Panc1 (cell line): Measurements from ENCODE around the gene TUBG2. TPM values are rescaled to one million over a fixed set of nuclear protein-coding genes. Genes with fewer than 3 reads are reported as not detected.

ENCODE experiments used
- ATAC-seq: fragments of 200-7000 bp; cut with Tn5 transposase; 2 replicates; pipeline ENCODE4 v1.9.1; 2020; ENCODE audit warnings: mild to moderate bottlenecking, moderate library complexity
- BruUV-seq: library from RNA; stranded (reverse); fragments of 400-500 nt; replicated peaks from 2 replicates; lab custom pipeline; 2021; lab: Mats Ljungman, UMichigan
- CTCF ChIA-PET: fragments of 300-600 bp; sonication (Branson Sonifier 250); formaldehyde crosslinking; loops from one replicate; lab custom pipeline; 2022; ENCODE audit warnings: antibody characterized with exemption; lab: Charles Lee
- POLR2A ChIA-PET: fragments of 300-600 bp; sonication (Branson Sonifier 250); formaldehyde crosslinking; loops from one replicate; lab custom pipeline; 2022; ENCODE audit warnings: antibody characterized with exemption; lab: Charles Lee
- DNase-seq: peaks from one replicate; pipeline ENCODE4 v3.0.0-alpha.2; 2010; ENCODE audit warnings: low read depth, low spot score
- H3K27ac ChIP-seq: 2 replicates; pipeline ENCODE4 v1.5.1; 2011; ENCODE audit warnings: mild to moderate bottlenecking, low read length, inconsistent platforms
- H3K27me3 ChIP-seq: fragments of 200-500 bp; sonication (Bioruptor generic); 2 replicates; pipeline ENCODE4 v1.6.0; 2014; ENCODE audit warnings: low read length, inconsistent platforms; ENCODE audit not compliant: control insufficient read depth, insufficient read depth
- H3K36me3 ChIP-seq: fragments of 200-500 bp; sonication (Bioruptor generic); 2 replicates; pipeline ENCODE4 v1.5.1; 2014; ENCODE audit warnings: inconsistent platforms, mild to moderate bottlenecking, low read length, moderate library complexity; ENCODE audit not compliant: control insufficient read depth, insufficient read depth
- H3K4me1 ChIP-seq: 2 replicates; pipeline ENCODE4 v1.5.1; 2011; ENCODE audit warnings: inconsistent platforms, mild to moderate bottlenecking, low read length, moderate library complexity; ENCODE audit not compliant: control insufficient read depth, insufficient read depth
- H3K4me3 ChIP-seq, 2 experiments: 2 replicates each; pipeline ENCODE4 v1.5.1; 2011 to 2012; ENCODE audit warnings: low read depth in 2 of 2, low read length in 2 of 2, mild to moderate bottlenecking in 2 of 2, inconsistent platforms in 1 of 2, moderate library complexity in 1 of 2
- H3K9me3 ChIP-seq: fragments of 200-500 bp; sonication (Bioruptor generic); 2 replicates; pipeline ENCODE4 v1.5.1; 2014; ENCODE audit warnings: low read depth, mild to moderate bottlenecking, inconsistent platforms, low read length, moderate library complexity; ENCODE audit not compliant: control insufficient read depth, insufficient read depth
- CTCF ChIP-seq: fragments of 450-650 bp; IDR thresholded peaks from 2 replicates; pipeline ENCODE4 v1.5.1; 2017; ENCODE audit warnings: mild to moderate bottlenecking
- POLR2AphosphoS5 ChIP-seq: IDR thresholded peaks from 2 replicates; pipeline ENCODE4 v1.6.1; 2012; ENCODE audit warnings: mild to moderate bottlenecking, low read depth, low read length, moderate library complexity
- REST ChIP-seq, 2 experiments: IDR thresholded peaks; 2 replicates each; pipeline ENCODE4 v1.6.1; 2011 to 2012; ENCODE audit warnings: low read depth in 2 of 2, control low read depth in 1 of 2, low read length in 1 of 2, mild to moderate bottlenecking in 1 of 2, moderate library complexity in 1 of 2; ENCODE audit not compliant: insufficient read depth in 1 of 2
- SIN3A ChIP-seq: IDR thresholded peaks from 2 replicates; pipeline ENCODE4 v1.6.1; 2012; ENCODE audit warnings: low read depth, mild to moderate bottlenecking, low read length, moderate library complexity, borderline replicate concordance; ENCODE audit not compliant: insufficient read depth
- TCF7L2 ChIP-seq: IDR thresholded peaks from 2 replicates; pipeline ENCODE4 v1.6.1; 2011; ENCODE audit warnings: mild to moderate bottlenecking, low read depth, low read length, inconsistent platforms
- in situ Hi-C: cut with HindIII; loops from 2 replicates; pipeline ENCODE4 v1.10.0; 2016; ENCODE audit warnings: low sequenced_read_pairs, low pct_unique_long_range_greater_than_20kb
- intact Hi-C: fragments of 100-400 bp; cut with micrococcal nuclease; formaldehyde crosslinking; loops from one replicate; pipeline ENCODE4 v1.10.0; 2022; ENCODE audit not compliant: unreplicated experiment
- total RNA-seq: library from RNA; stranded (reverse); gene quantifications from one replicate; pipeline ENCODE4 v1.2.1, GENCODE V29; 2021; ENCODE audit not compliant: unreplicated experiment

TUBG2 gene
- total RNA-seq, 1 experiment from 2014 or later = 25.5 TPM

GRCh38 chr17:42679492-42680330 lies 20.6 kb downstream of the TUBG2 start:
- peak overlapping the region; percentile 90 for H3K27ac ChIP-seq
- ATAC-seq (peak; percentile 57), DNase-seq (no peak)
- peak overlapping the region; percentile 15 to 44; a peak in 3 of 4 replicates for H3K4me3 ChIP-seq
- intact Hi-C loops = loop anchor here (5.0 kb wide), 1 partner anchor 102 kb away; the partner anchor contains the start of gene PSMC3IP
- peaks cover 19% of the 10 kb centered on the region for H3K4me1 ChIP-seq
- in situ Hi-C loops = no loop called here
- no peaks in the 10 kb centered on the region; the same call in 1 of the 2 replicates for H3K36me3 ChIP-seq
- no peaks in the 10 kb centered on the region for H3K9me3 ChIP-seq
- CTCF ChIA-PET = interaction anchor here (0.5 to 1.2 kb wide), 5 partner anchors 28 to 112 kb away, joined by 3 to 9 read pairs (median 4); partner anchors contain the start of gene PSMC3IP
- BruUV-seq = no TSS peak
- TF ChIP-seq CTCF (peak; percentile 82), SIN3A (0 out of 2 replicates have a peak, but pooled peaks have one; percentile 33), POLR2AphosphoS5 (no peak)
- H3K27me3 ChIP-seq = no peaks in the 10 kb centered on the region
- POLR2A ChIA-PET = no interaction called here

GRCh38 chr17:42680331-42680808 lies 21.3 kb downstream of the TUBG2 start:
- POLR2A ChIA-PET = no interaction called here

More at GRCh38 chr17:42680331-42680808, 21.3 kb downstream of the TUBG2 start:
- Histone ChIP-seq H3K27ac (peak overlapping the region; percentile 90), H3K4me3 (no peak overlapping the region), H3K9me3 (no peaks in the 10 kb centered on the region), H3K36me3 (no peaks in the 10 kb centered on the region; the same call in 1 of the 2 replicates), H3K27me3 (no peaks in the 10 kb centered on the region), H3K4me1 (peaks cover 19% of the 10 kb centered on the region)
- ATAC-seq (no peak), DNase-seq (no peak)
- TF ChIP-seq TCF7L2 = no peak
- TF ChIP-seq REST (IDR thresholded peaks at IDR 0.05; ENCODE audit: insufficient read depth in 1 of 2, low read depth in 2 of 2, low read length in 1 of 2) = no peak
- TF ChIP-seq CTCF = no peak
- TF ChIP-seq SIN3A = no peak
- no peak for TF ChIP-seq POLR2AphosphoS5
- CTCF ChIA-PET = interaction anchor here (0.5 to 1.0 kb wide), 4 partner anchors 29 to 113 kb away, joined by 3 to 4 read pairs (median 4); no protein-coding TSS in a partner anchor
- intact Hi-C loops = no loop called here
- in situ Hi-C loops = no loop called here
- BruUV-seq = no TSS peak
